HFFc6 (cell line): Measurements from ENCODE around the gene ARHGAP22. TPM values are rescaled to one million over a fixed set of nuclear protein-coding genes. Genes with fewer than 3 reads are reported as not detected.

Experiments used
- DNase-seq: peaks from one replicate; pipeline ENCODE4 v3.0.0-alpha.2; 2018
- H3K27ac Mint-ChIP-seq: 2 replicates; pipeline ENCODE4 v1.8.0; 2020; ENCODE audit warnings: mild to moderate bottlenecking, mixed read lengths
- H3K27me3 Mint-ChIP-seq: 2 replicates; pipeline ENCODE4 v1.8.0; 2021; ENCODE audit warnings: mild to moderate bottlenecking, moderate library complexity, mixed read lengths; ENCODE audit not compliant: insufficient read depth
- H3K36me3 Mint-ChIP-seq: 2 replicates; pipeline ENCODE4 v1.8.0; 2021; ENCODE audit warnings: low read depth, mixed read lengths
- H3K4me1 Mint-ChIP-seq: 2 replicates; pipeline ENCODE4 v1.8.0; 2020; ENCODE audit warnings: low read depth, mixed read lengths
- H3K4me3 Mint-ChIP-seq: 2 replicates; pipeline ENCODE4 v1.8.0; 2020; ENCODE audit warnings: mild to moderate bottlenecking, moderate library complexity, mixed read lengths
- H3K9me3 Mint-ChIP-seq: 2 replicates; pipeline ENCODE4 v1.8.0; 2020; ENCODE audit warnings: mild to moderate bottlenecking, mixed read lengths
- CTCF ChIP-seq: fragments of 200-600 bp; sonication (generic); IDR thresholded peaks from 2 replicates; pipeline ENCODE4 v1.5.0; 2021; ENCODE audit warnings: antibody characterized with exemption, mild to moderate bottlenecking
- total RNA-seq, 6 experiments: library from RNA; stranded (reverse); fragmentation: NEBNext Ultra II Directional; extraction: Animal tissue kit (Norgen Biotek cat#: 25700); gene quantifications; 2 replicates in 1 of 6; 3 replicates in 5 of 6; pipeline ENCODE4 v1.2.3, GENCODE V29; 2021

The ARHGAP22 gene
- total RNA-seq, 6 experiments from 2014 or later, result 74.3 to 117 (median 95.7) TPM

- Mint-ChIP-seq H3K9me3 (peaks cover 22% of the 10 kb centered on the region), H3K27me3 (peaks cover 2% of the 10 kb centered on the region), H3K27ac (no peak overlapping the region), H3K36me3 (peaks cover 50% of the 10 kb centered on the region), H3K4me1 (peaks cover 21% of the 10 kb centered on the region), H3K4me3 (no peak overlapping the region)
- no peak for TF ChIP-seq CTCF
- no peak for DNase-seq
Observed at GRCh38 chr10:48640326-48640725, 35.5 kb upstream of the ARHGAP22 start.

DNA sequence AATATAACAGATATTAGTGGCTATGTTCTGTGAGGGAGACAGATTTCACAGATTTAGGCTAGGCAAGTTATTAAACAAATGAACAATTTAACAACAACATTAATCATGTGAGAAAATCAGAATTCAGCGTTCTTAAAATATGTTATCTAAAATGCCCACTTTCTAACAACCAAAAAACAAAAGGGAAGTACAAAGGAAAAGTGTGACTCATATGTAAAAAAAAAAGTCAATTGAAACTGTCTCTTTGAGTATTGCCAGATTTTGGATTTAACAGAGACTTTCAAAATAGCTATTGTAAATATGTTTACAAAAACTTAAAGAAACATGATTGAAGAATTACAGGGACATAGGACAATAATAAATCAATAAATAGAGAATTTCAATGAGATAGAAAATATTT is 34.8 kb upstream of the ARHGAP22 start:
- DNase-seq, result no peak
- Mint-ChIP-seq H3K27ac (no peak overlapping the region), H3K36me3 (peaks cover 50% of the 10 kb centered on the region), H3K4me1 (peaks cover 26% of the 10 kb centered on the region), H3K4me3 (no peak overlapping the region), H3K27me3 (peaks cover 2% of the 10 kb centered on the region), H3K9me3 (peaks cover 22% of the 10 kb centered on the region)
- no peak for TF ChIP-seq CTCF

DNA sequence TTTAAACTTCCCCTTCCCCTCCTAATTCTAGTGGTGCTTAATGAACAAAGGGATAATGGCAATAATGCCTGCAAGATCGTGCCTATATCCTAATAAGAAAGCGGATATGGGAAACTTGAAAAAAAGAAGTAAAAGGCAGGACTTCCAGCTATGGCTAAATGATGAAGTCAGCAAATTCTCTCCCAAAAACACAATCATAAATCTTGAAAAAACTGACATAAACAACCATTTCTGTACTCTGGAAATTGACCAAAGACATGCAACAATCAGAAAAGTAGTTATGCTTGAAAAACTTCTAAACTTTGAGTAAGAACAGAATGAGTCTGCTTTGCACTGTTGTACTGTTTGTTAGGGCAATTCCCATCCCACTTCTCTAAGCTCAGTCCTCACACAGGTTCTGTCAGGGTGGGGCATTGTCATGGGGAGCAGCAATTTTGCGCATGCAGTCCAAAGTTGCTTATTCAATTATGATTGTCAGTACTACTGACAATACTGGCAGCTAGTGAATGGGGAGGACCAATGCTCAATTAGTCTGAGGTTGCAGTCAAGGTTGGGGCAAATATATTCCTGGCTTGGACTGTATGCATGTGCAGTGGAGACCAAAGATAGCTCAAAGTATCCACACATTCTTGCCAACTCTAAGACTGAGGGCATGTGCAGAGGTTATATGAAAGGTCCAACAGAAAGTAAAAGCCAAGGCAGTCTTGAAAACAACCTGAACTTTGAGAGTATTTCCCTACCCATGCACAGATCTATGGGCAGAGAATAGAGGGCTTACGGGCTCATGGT is 34.1 kb upstream of the ARHGAP22 start:
- peaks cover 28% of the 10 kb centered on the region for H3K4me1 Mint-ChIP-seq
- H3K27ac Mint-ChIP-seq, result no peak overlapping the region
- peaks cover 50% of the 10 kb centered on the region for H3K36me3 Mint-ChIP-seq
- no peak for TF ChIP-seq CTCF
- peaks cover 22% of the 10 kb centered on the region for H3K9me3 Mint-ChIP-seq
- H3K27me3 Mint-ChIP-seq, result peaks cover 2% of the 10 kb centered on the region
- H3K4me3 Mint-ChIP-seq, result no peak overlapping the region
- DNase-seq, result no peak

DNA sequence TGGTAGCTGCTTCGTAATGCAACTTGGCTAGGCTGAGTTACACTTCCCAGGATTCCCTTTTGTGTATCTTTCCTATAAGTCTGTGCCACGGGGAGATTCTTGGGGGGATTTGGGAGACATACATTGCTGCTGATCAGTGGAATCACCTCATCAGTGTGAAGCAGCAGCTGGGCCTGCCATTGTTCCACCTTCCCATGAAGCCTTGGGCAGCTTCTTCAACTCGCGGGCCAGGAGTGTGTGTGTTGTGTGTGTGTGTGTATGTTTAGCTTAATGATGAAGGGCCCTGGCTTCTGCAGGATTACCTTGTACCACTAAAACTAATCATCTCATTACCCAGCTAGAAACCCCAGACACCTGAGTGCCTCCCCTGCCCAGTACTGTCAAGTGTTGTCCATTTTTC is 33.3 kb upstream of the ARHGAP22 start:
- peaks cover 47% of the 10 kb centered on the region for H3K36me3 Mint-ChIP-seq
- no peak overlapping the region for H3K27ac Mint-ChIP-seq
- H3K27me3 Mint-ChIP-seq, result peaks cover 2% of the 10 kb centered on the region
- peaks cover 34% of the 10 kb centered on the region for H3K4me1 Mint-ChIP-seq
- no peak for DNase-seq
- peaks cover 20% of the 10 kb centered on the region for H3K9me3 Mint-ChIP-seq
- TF ChIP-seq CTCF, result no peak
- H3K4me3 Mint-ChIP-seq, result no peak overlapping the region

DNA sequence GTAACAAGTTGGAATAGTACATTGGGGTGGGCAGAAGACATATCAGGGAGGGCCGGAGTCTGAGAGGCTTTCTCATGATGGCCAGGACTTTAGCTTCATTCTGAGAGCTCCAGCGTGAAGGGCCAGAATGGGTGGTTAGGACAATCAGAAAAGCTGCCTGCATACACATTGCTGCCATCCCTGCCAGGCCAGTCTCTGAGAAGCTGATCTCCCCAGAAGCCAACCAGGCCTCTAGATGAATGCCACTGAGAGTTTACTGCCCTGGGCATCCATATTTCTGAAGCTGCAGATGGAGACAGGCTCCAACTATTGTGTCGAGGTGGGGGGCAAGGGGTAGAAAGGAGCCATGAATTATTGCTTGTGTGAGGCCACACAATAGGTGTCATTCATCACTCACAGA is 32.0 kb upstream of the ARHGAP22 start:
- Mint-ChIP-seq H3K27ac (no peak overlapping the region), H3K36me3 (peaks cover 48% of the 10 kb centered on the region), H3K27me3 (peaks cover 2% of the 10 kb centered on the region), H3K4me3 (no peak overlapping the region), H3K4me1 (peaks cover 44% of the 10 kb centered on the region), H3K9me3 (peaks cover 12% of the 10 kb centered on the region)
- no peak for DNase-seq
- no peak for TF ChIP-seq CTCF
